ENCODE data around the gene GCC1.

GRCh38 chr7:127616724-127617123 lies 31.3 kb upstream of the GCC1 start:
- TF ChIP-seq FOXM1 (IDR thresholded peaks at IDR 0.05; ENCODE audit: borderline replicate concordance, low read depth): no peak
- no peak for TF ChIP-seq MAX (IDR thresholded peaks at IDR 0.05)
- TF ChIP-seq EP300 (IDR thresholded peaks at IDR 0.05; ENCODE audit: borderline replicate concordance): no peak
- no peak for TF ChIP-seq RAD21 (IDR thresholded peaks at IDR 0.05; ENCODE audit: low read depth)
- no peak for TF ChIP-seq TAF1 (IDR thresholded peaks at IDR 0.05; ENCODE audit: low read depth)
- no peak for TF ChIP-seq EGR1 (IDR thresholded peaks at IDR 0.05)
- TF ChIP-seq CEBPB (IDR thresholded peaks at IDR 0.05): no peak
- no peak for TF ChIP-seq YY1 (IDR thresholded peaks at IDR 0.05; ENCODE audit: low read depth)
